HEK293T (cell line): ENCODE data around the gene STT3B.

Experiments
- CTCF ChIA-PET: fragments of 350-600 bp; formaldehyde crosslinking; extraction: SDS; loops from one replicate; lab custom pipeline; 2021; ENCODE audit warnings: antibody characterized with exemption, inconsistent platforms; lab: Yijun Ruan, JAX
- POLR2A ChIA-PET: fragments of 350-600 bp; formaldehyde crosslinking; extraction: SDS; loops from one replicate; lab custom pipeline; 2020; ENCODE audit warnings: antibody characterized with exemption, inconsistent platforms; lab: Yijun Ruan, JAX
- DNase-seq: peaks from one replicate; pipeline ENCODE4 v3.0.0; 2012; ENCODE audit warnings: mixed read lengths; ENCODE audit errors: extremely low spot score
- ARNT ChIP-seq: fragments of 450-650 bp; IDR thresholded peaks from 2 replicates; pipeline ENCODE4 v1.6.1; 2017; ENCODE audit warnings: mild to moderate bottlenecking
- BHLHE40 ChIP-seq: fragments of 450-650 bp; IDR thresholded peaks from 2 replicates; pipeline ENCODE4 v1.6.1; 2016; ENCODE audit warnings: mild to moderate bottlenecking, moderate library complexity, borderline replicate concordance
- CTBP1 ChIP-seq: fragments of 450-650 bp; IDR thresholded peaks from 2 replicates; pipeline ENCODE4 v1.6.1; 2016; ENCODE audit warnings: borderline replicate concordance
- ELF4 ChIP-seq: fragments of 450-650 bp; IDR thresholded peaks from 2 replicates; pipeline ENCODE4 v1.6.1; 2017; ENCODE audit warnings: antibody characterized with exemption
- FOXA1 ChIP-seq: fragments of 450-650 bp; IDR thresholded peaks from 2 replicates; pipeline ENCODE4 v1.6.1; 2016; ENCODE audit warnings: mild to moderate bottlenecking
- FOXK2 ChIP-seq: fragments of 450-650 bp; IDR thresholded peaks from 2 replicates; pipeline ENCODE4 v1.6.1; 2016; ENCODE audit warnings: mild to moderate bottlenecking
- FOXM1 ChIP-seq: fragments of 450-650 bp; IDR thresholded peaks from 2 replicates; pipeline ENCODE4 v1.6.1; 2017; ENCODE audit warnings: mild to moderate bottlenecking, borderline replicate concordance
- HDGF ChIP-seq: fragments of 450-650 bp; IDR thresholded peaks from 2 replicates; pipeline ENCODE4 v1.6.1; 2017; ENCODE audit warnings: antibody characterized with exemption, borderline replicate concordance
- L3MBTL2 ChIP-seq: fragments of 450-650 bp; conservative IDR thresholded peaks from 2 replicates; pipeline ENCODE4 v1.6.1; 2016; ENCODE audit warnings: mild to moderate bottlenecking
- LEF1 ChIP-seq: fragments of 450-650 bp; IDR thresholded peaks from 2 replicates; pipeline ENCODE4 v1.6.1; 2017; ENCODE audit warnings: mild to moderate bottlenecking, borderline replicate concordance
- NFRKB ChIP-seq: fragments of 450-650 bp; IDR thresholded peaks from 2 replicates; pipeline ENCODE4 v1.6.1; 2016; ENCODE audit warnings: mild to moderate bottlenecking, moderate library complexity
- SP1 ChIP-seq: fragments of 450-650 bp; IDR thresholded peaks from 2 replicates; pipeline ENCODE4 v1.6.1; 2017
- SUZ12 ChIP-seq: fragments of 450-650 bp; IDR thresholded peaks from 2 replicates; pipeline ENCODE4 v1.6.1; 2016; ENCODE audit warnings: mild to moderate bottlenecking
- TARDBP ChIP-seq: fragments of 450-650 bp; IDR thresholded peaks from 2 replicates; pipeline ENCODE4 v1.6.1; 2016
- ZNF384 ChIP-seq: fragments of 450-650 bp; IDR thresholded peaks from 2 replicates; pipeline ENCODE4 v1.6.1; 2016
- TF ChIP-seq, protein P1 (sequence below): fragments of 450-650 bp; IDR thresholded peaks from 2 replicates; pipeline ENCODE4 v1.6.1; 2016

Gene STT3B

DNA sequence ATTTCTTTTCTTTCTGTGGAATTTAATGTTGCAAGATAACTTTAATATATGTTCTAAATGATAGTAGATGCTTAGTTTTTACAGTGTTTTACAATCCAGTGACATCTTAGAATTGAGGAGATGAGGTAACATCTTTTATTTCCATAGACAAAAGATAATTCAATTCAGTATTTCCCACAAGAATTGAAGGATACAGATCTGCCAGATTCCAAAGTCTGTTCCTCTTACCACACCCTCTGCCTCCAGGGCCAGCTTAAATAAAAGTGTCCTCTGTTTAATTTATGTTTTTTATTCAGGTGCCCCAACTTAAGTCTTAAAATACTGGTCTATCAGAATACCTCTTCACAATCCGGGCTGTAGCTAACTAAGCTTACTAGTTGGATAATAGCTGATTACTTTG lies 6.5 kb downstream of the STT3B start:
- CTCF ChIA-PET = no interaction called here
- TF ChIP-seq BHLHE40 = no peak
- no peak for TF ChIP-seq HDGF
- TF ChIP-seq L3MBTL2 = no peak
- TF ChIP-seq TARDBP = no peak
- no peak for TF ChIP-seq FOXA1
- TF ChIP-seq ELF4 = no peak
- TF ChIP-seq SP1 = no peak
- TF ChIP-seq, protein P1, sequence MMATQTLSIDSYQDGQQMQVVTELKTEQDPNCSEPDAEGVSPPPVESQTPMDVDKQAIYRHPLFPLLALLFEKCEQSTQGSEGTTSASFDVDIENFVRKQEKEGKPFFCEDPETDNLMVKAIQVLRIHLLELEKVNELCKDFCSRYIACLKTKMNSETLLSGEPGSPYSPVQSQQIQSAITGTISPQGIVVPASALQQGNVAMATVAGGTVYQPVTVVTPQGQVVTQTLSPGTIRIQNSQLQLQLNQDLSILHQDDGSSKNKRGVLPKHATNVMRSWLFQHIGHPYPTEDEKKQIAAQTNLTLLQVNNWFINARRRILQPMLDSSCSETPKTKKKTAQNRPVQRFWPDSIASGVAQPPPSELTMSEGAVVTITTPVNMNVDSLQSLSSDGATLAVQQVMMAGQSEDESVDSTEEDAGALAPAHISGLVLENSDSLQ = no peak
- TF ChIP-seq SUZ12 = no peak
- no peak for DNase-seq
- POLR2A ChIA-PET = no interaction called here

DNA sequence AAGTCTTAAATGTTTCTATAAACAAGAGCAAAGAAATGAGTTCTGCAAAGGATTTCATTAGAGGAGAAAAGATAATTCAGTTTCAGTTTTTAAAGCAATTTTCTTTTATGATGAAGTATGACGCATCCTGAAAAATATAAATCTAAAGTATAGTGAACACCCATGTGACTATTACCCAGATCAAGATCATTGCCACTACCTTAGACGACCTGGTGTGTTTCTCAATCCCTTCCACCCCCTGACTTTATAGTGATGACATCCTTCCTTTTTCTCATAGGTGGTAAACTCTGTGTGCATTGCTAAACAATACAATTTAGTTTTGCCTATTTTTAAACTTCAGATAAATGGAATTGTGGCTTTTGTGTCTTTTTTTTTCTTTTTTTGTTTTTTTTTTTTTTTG lies 8.4 kb downstream of the STT3B start:
- CTCF ChIA-PET = no interaction called here
- POLR2A ChIA-PET = no interaction called here
- DNase-seq = no peak
- TF ChIP-seq FOXM1 = no peak
- TF ChIP-seq BHLHE40 = no peak
- TF ChIP-seq ZNF384 = no peak
- TF ChIP-seq SP1 = no peak
- no peak for TF ChIP-seq NFRKB
- TF ChIP-seq FOXK2 = no peak
- no peak for TF ChIP-seq TARDBP
- TF ChIP-seq L3MBTL2 = no peak
- TF ChIP-seq HDGF = no peak
- TF ChIP-seq, protein P1 = no peak
- TF ChIP-seq ARNT = no peak
- no peak for TF ChIP-seq SUZ12
- no peak for TF ChIP-seq CTBP1
- TF ChIP-seq FOXA1 = no peak
- no peak for TF ChIP-seq LEF1

DNA sequence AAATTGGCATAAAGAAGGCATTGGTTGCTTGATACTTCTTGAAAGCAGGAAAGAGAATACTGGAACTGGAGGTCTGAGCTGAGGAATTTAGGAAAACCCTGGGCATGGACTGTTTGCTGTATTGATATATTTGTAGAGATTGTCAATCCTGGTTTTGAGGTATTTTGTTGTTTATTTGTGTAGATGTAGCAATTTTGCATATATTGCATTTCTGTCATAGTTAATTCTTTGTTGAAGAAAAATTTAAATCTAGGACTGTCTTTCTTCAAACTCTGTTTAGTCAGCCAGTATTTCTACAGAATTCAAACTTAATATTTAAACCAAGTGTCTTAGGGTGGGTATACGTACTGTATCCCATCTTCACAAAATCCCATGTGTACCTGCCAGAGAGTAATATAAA lies 9.5 kb downstream of the STT3B start:
- ChIA-PET CTCF (interaction anchor here (0.6 kb wide), 1 partner anchor 10 kb away, joined by 3 read pairs; the partner anchor contains the start of gene STT3B), POLR2A (interaction anchor here (1.7 kb wide), 1 partner anchor 10 kb away, joined by 11 read pairs; the partner anchor contains the start of gene STT3B)
- TF ChIP-seq, protein P1 = no peak
- TF ChIP-seq TARDBP (no peak), SP1 (no peak), FOXK2 (no peak), L3MBTL2 (no peak), HDGF (no peak), ELF4 (no peak), SUZ12 (no peak), LEF1 (no peak), NFRKB (no peak), ZNF384 (no peak), FOXM1 (no peak), FOXA1 (no peak), ARNT (no peak), CTBP1 (no peak)
- DNase-seq = no peak

DNA sequence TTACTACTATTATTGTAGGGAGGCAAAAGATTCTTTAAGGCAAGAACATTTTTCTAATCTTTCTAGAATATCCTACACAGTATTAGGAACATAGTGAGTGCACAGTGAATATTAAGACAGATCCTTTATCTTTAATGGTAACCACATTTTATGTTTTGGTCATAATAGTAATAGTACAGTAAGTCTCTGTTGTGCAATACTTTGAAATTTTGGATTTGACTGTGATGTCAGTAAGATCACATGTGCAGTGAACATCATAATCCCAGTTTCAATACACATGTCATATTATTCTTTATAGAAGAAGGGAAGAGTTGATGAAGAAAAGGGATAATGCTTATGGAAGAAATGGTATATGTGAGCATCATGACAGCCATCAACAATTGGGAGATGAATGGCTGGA lies 10.7 kb downstream of the STT3B start:
- no peak for DNase-seq
- no peak for TF ChIP-seq NFRKB
- no peak for TF ChIP-seq L3MBTL2
- TF ChIP-seq ELF4 = no peak
- no peak for TF ChIP-seq BHLHE40
- ChIA-PET CTCF (no interaction called here), POLR2A (interaction anchor here (3.3 kb wide), 1 partner anchor 11 kb away, joined by 41 read pairs; the partner anchor contains the start of gene STT3B)

DNA sequence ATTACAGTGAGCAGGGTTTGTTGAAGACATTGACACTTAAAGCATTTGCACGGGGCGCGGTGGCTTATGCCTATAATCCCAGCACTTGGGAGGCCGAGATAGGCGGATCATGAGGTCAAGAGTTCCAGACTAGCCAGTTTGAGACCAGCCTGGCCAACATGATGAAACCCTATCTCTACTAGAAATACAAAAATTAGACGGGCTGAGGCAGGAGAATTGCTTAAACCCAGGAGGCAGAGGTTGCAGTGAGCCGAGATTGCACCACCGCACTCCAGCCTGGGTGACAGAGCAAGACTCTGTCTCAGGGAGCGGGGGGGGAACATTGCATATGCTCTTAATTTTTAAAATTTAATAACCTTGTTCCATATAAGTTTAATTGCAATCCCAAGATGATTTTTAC lies 11.9 kb downstream of the STT3B start:
- TF ChIP-seq CTBP1 = no peak
- no peak for TF ChIP-seq BHLHE40
- no peak for TF ChIP-seq FOXK2
- no peak for TF ChIP-seq ZNF384
- no peak for TF ChIP-seq TARDBP
- no peak for TF ChIP-seq NFRKB
- TF ChIP-seq LEF1 = no peak
- TF ChIP-seq HDGF = no peak
- no peak for TF ChIP-seq FOXA1
- TF ChIP-seq, protein P1 = no peak
- DNase-seq = no peak
- CTCF ChIA-PET = no interaction called here
- POLR2A ChIA-PET = interaction anchor here (3.3 kb wide), 1 partner anchor 12 kb away, joined by 41 read pairs; the partner anchor contains the start of gene STT3B

DNA sequence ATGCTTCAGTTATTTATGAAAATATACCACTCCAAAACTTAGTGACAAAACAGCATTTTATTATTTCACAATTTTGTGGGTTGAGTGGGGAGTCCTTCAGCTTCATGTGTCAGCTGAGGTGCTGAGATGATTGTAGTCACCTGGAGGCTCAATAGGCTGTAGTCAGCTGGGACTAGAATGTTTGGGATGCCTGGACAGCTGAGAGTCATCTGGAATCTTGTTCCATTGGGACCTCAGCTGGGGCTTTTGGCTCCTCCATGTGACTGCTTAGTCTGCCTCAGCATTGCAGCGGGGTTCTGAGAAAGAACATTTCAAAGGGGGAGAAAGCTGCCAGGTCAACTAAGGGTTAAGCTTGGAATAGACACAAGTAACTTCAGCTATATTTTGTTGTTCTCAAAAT lies 13.4 kb downstream of the STT3B start:
- POLR2A ChIA-PET = interaction anchor here (3.3 kb wide), 1 partner anchor 14 kb away, joined by 41 read pairs; the partner anchor contains the start of gene STT3B
- no peak for TF ChIP-seq TARDBP
- TF ChIP-seq CTBP1 = no peak
- no peak for TF ChIP-seq ELF4
- no peak for TF ChIP-seq LEF1
- TF ChIP-seq, protein P1 = no peak
- TF ChIP-seq ZNF384 = no peak
- TF ChIP-seq BHLHE40 = no peak
- TF ChIP-seq FOXM1 = no peak
- no peak for TF ChIP-seq ARNT
- no peak for TF ChIP-seq FOXK2
- TF ChIP-seq SP1 = no peak
- no peak for TF ChIP-seq FOXA1
- no peak for TF ChIP-seq HDGF
- no peak for TF ChIP-seq SUZ12
- TF ChIP-seq NFRKB = no peak
- no peak for TF ChIP-seq L3MBTL2
- no peak for DNase-seq
- CTCF ChIA-PET = interaction anchor here (0.6 to 1.3 kb wide), 2 partner anchors 20 to 966 kb away, joined by 3 read pairs; no protein-coding TSS in a partner anchor
